HT-29 (cell line): Measurements from ENCODE around the gene SMOC1. TPM values are rescaled to one million over a fixed set of nuclear protein-coding genes. Genes with fewer than 3 reads are reported as not detected.

Experiments used
- DNase-seq: peaks from one replicate; pipeline ENCODE4 v3.0.0-alpha.2; 2015; ENCODE audit warnings: low spot score
- total RNA-seq: library from RNA; depleted of rRNA; stranded (reverse); fragments of >200 nt; shearing (Covaris generic); gene quantifications from 2 replicates; pipeline ENCODE4 v1.2.3, GENCODE V29; 2014

SMOC1 gene
- total RNA-seq, 1 experiment from 2014 or later: not detected

GRCh38 chr14:69980457-69981425 is 101.5 kb downstream of the SMOC1 start:
- DNase-seq: peak; percentile 1

DNA sequence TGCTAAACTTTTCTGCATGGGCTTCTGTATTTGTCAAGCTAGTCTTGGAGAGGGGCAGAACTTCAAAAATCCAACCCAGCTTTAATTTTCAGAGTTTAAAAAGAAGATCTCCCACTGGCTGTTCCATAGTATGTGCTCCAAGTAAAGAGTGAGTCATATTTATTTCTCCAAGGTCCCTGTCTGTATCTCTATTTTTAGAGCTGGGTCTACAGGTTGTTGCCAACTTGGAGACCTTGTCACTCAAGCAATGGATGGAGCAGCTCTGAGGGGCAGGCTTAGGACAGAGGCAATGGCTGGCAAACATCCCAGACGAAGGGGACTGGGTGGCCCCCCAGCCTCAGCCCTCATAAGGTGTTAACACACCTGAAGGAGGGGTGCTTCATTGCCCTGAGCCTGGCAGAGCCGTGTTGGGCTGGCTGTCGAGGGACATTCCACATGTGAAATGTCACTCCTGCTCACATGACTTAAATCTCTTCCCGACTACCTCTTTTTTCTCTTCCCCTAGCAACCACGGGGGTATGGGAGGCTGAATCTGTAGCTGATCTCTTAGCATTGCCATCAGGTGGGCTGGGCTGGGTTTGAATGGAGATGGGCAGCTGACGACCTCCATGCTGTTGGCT is 103.1 kb downstream of the SMOC1 start:
- no peak for DNase-seq

- no peak for DNase-seq
Measured at GRCh38 chr14:69982886-69983285, 103.7 kb downstream of the SMOC1 start.

GRCh38 chr14:69983317-69983716 is 104.1 kb downstream of the SMOC1 start:
- no peak for DNase-seq

DNA sequence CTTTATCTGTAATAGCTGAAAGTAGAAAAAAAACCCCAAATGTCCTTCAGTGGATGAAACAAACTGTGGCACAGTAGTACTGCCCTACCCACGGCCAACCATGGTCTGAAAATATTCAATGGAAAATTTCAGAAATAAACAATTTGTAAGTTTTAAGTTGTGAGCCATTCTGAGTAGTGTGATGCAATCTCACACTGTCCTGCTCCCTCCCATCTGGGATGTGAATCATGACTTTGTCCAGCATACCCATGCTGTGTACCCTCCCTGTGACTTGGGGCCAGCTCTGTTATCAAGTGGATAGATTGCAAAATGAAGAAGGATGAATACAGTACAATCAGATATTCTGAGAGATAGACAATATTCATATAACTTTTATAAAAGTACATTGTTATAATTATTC is 106.2 kb downstream of the SMOC1 start:
- no peak for DNase-seq

- DNase-seq: no peak
Measured at GRCh38 chr14:69986336-69986735, 107.1 kb downstream of the SMOC1 start.

GRCh38 chr14:69987406-69988121 is 108.3 kb downstream of the SMOC1 start:
- DNase-seq: no peak

- no peak for DNase-seq
Measured at GRCh38 chr14:69988979-69989378, 109.8 kb downstream of the SMOC1 start.

GRCh38 chr14:69989622-69990021 is 110.4 kb downstream of the SMOC1 start:
- DNase-seq: no peak

GRCh38 chr14:69990323-69990722 is 111.1 kb downstream of the SMOC1 start:
- no peak for DNase-seq

DNA sequence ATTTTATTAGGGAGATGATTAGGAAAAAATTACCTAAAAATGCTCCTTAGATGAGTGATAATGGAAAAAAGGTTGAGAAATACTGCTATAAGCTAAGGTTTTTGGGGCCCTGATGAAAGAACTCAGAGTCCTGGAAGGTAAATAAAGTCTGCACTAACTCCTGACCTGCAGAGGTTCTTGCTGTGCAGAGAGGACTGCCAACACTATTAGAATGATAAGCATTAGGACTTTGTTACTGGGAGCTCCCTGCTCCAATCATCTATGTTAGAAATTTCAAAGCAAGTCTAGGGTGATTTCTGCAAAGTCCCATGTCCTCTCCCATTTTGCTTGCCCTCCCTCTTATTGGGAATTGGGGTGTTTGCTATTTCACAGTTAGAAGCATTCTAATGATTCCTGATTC is 112.2 kb downstream of the SMOC1 start:
- DNase-seq: no peak

DNA sequence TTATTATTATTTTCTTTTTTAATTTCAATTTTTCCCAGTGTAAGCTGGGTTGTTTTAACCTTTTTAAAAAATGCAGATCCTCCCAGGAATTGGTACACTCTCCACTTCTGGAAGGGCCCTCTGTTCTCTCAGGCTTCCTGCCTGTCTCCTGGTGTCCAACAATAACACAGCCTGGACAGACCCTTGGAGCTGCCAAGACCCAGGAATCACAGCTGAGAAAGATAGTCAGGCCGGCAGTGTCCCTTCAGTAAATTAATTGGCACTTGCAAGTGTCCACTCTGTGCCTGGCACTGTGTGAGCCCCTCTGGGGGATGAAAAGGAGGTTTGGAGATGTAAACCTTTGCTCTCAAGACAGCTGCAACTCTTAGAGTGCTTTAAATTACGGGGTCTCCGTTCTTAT is 113.3 kb downstream of the SMOC1 start:
- no peak for DNase-seq

- DNase-seq: no peak
Measured at GRCh38 chr14:69993326-69993725, 114.1 kb downstream of the SMOC1 start.

DNA sequence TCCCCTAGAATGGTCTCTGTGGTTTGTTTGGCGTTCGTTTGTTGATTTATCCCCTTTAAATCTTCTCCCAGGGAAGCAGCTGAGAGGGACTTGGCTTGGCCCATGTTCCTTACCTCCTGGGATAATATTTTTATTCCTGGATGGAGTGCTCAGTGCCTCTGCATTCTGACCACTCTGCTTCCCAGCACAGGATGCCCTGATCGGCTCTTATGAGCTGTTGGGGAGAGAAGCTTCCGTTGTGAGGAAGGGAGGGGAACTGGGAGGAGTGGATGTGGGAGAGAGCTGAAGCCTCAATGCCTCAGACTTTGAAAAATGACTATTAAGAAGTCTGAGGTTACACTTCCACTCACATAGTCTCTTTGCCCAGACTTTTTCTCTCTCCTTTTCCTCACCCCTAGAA is 114.8 kb downstream of the SMOC1 start:
- no peak for DNase-seq

DNA sequence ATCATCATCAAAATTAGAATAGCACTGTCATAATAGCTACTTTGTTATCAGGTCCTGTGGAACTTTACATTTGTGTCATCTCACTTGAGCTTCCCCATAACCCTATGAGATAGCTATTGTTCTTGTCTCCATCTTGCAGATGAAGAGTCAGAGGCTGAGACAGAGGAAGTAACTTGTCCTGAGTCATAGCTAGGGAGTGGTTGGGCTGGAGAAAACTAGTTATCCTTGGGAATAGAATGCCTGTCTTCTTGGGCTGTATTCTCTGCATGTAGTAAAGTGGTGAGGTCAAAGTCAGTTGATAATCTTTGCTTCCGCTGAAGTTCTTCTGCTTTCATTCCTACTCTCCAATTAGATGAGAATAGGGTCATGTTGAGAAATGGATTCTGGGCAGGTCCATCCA is 117.0 kb downstream of the SMOC1 start:
- DNase-seq: no peak

DNA sequence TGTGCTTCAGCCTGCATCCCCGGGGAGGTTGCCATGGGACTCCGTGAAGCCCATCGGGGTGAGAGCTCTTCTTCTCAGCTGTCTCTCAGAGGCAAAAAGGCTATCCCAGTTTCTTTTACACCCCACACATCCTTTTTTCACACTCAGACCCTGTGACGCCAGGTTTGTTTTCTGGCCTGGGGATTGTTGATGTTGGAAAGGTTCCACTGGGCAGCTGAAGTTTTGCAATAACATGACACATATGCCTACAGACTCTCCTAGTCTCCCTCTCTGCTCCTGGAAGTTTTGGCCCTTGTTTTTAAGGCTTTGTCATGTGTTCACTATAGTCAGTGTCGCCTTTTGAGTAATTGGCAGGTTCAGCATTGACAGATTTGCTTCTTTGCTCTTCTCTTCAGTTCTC is 118.6 kb downstream of the SMOC1 start:
- DNase-seq: no peak

DNA sequence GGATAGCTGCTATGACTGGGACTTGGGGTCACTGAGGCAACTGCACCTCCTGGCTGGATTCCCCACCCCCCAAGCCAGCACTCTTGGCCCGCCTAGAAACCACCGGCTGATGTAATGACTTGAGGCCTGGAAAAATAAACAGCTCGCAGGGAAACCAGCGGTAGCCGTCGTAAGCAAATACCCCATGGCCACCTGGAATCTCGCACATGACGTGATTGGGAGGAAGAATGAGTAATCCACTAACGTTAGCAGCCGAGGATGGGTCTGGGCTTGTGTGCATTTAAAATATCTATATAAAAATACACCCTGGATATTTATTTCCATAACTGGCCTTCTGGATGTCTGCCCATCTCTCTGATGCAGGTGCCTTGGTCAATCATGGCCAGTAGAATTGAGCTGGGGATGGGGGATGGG is 120.1 kb downstream of the SMOC1 start:
- DNase-seq: no peak

DNA sequence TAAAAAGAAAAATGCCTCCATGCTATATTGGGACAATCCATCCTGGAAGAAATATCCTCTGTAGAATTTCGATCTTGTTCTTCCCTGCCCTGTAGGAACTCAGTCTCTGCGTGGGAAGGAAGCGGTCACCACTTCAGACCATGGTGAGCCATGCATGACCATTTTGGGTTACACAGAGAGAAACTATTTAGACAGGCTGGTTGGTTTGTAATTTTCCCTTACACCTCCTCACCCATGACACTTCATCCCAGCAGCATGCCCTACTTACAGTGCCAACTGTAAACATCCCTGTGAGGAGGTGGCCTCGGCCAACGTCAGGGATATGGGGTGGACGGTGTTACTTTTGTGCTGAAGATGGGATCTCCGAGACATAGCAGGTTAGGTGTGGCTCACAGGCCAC is 121.4 kb downstream of the SMOC1 start:
- no peak for DNase-seq

GRCh38 chr14:70002589-70003346 is 123.6 kb downstream of the SMOC1 start:
- DNase-seq: no peak

DNA sequence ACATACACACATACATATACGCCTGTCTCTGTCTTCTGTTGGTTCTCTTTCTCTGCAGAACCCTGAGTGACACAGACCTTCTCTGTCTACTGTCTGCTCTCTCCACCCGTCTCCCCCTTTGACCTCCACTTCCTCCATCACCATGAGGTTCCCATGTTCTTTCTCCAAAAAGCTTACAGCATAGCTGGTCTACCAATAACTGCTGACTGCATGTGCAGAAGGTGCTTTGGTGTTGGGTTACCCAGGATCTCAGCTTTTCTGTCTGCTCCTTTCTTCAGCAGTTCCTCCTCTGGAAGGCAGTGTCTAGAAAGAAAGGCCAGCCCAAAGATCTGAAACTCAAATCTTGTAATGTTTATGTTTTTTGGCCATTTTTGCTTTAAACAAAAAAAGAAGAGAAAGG is 125.6 kb downstream of the SMOC1 start:
- DNase-seq: no peak

GRCh38 chr14:70005281-70005805 is 126.1 kb downstream of the SMOC1 start:
- DNase-seq: peak; percentile 35
